ENCODE results near the gene SPECC1.

SPECC1 gene

DNA sequence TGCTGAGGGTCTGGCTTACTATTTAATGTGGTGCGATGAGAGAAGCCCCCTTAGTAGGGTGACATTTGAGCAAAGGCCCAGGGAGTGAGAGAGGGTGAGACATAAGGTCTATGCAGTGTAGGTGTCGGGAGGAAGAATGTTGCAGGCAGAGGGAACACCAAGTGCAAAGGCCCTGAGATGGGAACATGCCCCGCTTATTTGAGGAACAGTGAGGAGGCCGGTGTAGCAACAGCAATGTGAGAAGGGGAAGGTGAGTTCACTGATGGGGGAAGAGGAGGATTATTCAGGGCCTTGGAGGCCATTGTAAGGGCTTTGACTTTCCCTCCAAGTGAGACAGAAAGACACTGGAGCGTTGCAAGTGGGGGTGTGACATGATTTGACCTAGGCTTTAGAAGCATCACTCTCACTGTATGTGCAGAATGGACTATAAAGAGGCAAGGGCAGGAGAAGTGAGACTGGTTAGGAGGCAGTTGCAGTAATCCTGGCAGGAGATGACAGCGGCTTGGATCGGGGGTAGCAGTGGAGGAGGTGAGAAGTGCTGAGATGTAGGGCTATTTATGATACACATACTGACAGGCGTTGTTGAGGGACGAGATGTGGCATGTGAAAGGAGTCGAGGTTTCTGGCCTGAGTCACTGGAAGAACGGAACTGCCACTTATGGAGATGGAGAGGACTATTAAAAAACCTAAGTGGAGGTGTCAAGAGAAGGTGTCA is 145.3 kb downstream of the SPECC1 start:
- H3K4me1 ChIP-seq: peaks cover 0 to 26% (median 9%) of the 10 kb centered on the region in 4 donors
- H3K9me3 ChIP-seq: no peaks in the 10 kb centered on the region
- intact Hi-C loops (cut with DNase I; ENCODE audit: low total_unique reads): no loop called here
- no peak overlapping the region for H3K27ac ChIP-seq
- TF ChIP-seq, protein P1, sequence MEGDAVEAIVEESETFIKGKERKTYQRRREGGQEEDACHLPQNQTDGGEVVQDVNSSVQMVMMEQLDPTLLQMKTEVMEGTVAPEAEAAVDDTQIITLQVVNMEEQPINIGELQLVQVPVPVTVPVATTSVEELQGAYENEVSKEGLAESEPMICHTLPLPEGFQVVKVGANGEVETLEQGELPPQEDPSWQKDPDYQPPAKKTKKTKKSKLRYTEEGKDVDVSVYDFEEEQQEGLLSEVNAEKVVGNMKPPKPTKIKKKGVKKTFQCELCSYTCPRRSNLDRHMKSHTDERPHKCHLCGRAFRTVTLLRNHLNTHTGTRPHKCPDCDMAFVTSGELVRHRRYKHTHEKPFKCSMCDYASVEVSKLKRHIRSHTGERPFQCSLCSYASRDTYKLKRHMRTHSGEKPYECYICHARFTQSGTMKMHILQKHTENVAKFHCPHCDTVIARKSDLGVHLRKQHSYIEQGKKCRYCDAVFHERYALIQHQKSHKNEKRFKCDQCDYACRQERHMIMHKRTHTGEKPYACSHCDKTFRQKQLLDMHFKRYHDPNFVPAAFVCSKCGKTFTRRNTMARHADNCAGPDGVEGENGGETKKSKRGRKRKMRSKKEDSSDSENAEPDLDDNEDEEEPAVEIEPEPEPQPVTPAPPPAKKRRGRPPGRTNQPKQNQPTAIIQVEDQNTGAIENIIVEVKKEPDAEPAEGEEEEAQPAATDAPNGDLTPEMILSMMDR (IDR thresholded peaks at IDR 0.05): no peak
- DNase-seq: no peak
- H3K36me3 ChIP-seq: no peaks in the 10 kb centered on the region
- H3K4me3 ChIP-seq: no peak overlapping the region
- no peaks in the 10 kb centered on the region for H3K27me3 ChIP-seq

DNA sequence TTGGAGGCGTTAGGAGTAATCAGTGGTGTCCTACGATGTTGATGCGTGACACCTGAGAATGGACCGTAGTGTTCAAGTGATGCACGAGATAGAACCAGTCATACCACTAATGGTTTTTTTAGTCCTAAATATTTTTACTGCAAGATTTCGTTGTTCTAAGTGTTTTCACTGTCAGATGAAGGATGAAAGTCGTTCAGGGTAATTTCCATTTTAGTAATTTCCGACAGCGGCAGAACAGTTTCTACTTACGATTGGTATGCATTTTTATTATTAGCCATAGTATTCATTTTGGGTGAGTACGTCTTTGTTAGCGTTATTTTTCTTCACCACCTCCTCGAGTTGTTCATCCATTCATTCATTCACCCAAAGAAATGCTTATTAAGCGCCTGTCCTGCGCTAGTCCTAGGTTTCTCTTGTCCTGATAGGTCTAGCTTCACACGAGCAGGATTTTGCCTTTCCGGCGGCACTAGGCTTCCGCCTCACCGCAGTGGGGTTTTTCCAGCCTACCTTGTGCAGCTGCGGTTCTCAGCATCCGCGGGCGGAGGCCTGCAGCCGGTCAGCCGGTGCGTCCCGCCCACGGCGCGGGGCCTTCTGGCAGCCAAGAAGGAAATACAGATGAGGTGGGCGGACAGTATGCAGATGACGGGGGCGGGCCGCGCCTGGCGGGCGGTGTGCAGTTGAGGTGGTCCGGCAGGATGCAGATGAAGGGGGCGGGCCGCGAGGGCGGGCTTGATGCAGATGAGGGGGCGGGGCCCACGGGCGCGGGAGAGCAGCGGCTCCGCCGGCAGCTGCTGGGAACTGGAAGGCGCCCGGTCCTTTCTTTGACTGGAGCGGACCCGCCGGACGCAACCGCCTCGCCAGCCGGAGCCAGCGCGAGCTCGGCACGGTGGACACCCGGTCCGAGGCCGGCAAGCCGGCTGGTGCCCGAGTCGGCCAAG is 146.4 kb downstream of the SPECC1 start:
- TF ChIP-seq, protein P1 (IDR thresholded peaks at IDR 0.05): no peak
- Histone ChIP-seq H3K4me1 (peaks cover 0 to 23% (median 10%) of the 10 kb centered on the region in 4 donors), H3K36me3 (no peaks in the 10 kb centered on the region), H3K27me3 (no peaks in the 10 kb centered on the region), H3K4me3 (peak overlapping the region; percentile 65 to 93), H3K9me3 (no peaks in the 10 kb centered on the region), H3K27ac (peak overlapping the region; percentile 76 to 78)
- intact Hi-C loops (cut with DNase I; ENCODE audit: low total_unique reads): no loop called here
- peak; percentile 97 to 98 for DNase-seq

DNA sequence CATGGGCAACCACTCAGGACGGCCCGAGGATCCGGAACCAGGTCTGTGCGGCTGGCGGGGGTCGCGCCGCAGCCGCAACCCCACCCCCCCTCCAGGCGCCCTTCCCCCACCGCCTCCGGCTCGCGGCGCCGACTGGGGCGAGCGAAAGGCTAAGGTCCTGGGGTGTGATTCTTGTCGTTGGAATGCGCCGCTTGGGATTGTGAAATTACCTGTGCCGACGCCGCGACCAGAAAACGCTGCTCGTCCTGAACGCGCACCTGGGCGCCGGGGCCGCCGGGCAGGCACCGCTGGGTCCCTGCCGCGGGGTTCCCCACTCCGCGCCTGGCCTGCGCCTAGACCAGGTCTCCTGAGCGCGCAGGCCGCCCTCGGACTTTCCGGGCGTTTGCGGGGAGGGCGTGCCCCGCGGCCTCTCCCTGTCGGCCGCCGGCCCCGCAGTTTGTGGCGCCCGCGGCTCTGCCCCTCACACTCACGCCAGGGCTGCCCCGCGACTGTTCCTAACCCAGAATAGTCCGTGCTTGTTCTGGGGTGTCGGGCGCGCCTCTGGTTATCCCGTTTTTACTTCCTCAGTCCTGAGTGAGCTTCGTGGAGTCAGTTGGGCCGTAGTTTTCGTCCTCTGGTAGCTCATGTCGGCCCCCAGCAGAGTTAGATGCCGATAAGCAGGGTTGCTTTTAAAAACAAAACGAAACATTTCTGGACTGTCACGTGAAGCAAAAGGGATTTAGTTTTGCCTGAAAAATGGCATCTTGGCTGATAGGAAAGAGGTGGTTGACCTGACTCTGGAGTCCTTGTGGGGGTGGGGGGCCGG is 147.2 kb downstream of the SPECC1 start:
- no peaks in the 10 kb centered on the region for H3K36me3 ChIP-seq
- no peak for DNase-seq
- no peaks in the 10 kb centered on the region for H3K27me3 ChIP-seq
- H3K27ac ChIP-seq: peak overlapping the region; percentile 76 to 78
- intact Hi-C loops (cut with DNase I; ENCODE audit: low total_unique reads): no loop called here
- peaks cover 0 to 23% (median 10%) of the 10 kb centered on the region in 4 donors for H3K4me1 ChIP-seq
- no peaks in the 10 kb centered on the region for H3K9me3 ChIP-seq
- peak overlapping the region; percentile 65 to 93 for H3K4me3 ChIP-seq
- TF ChIP-seq, protein P1 (IDR thresholded peaks at IDR 0.05): no peak

DNA sequence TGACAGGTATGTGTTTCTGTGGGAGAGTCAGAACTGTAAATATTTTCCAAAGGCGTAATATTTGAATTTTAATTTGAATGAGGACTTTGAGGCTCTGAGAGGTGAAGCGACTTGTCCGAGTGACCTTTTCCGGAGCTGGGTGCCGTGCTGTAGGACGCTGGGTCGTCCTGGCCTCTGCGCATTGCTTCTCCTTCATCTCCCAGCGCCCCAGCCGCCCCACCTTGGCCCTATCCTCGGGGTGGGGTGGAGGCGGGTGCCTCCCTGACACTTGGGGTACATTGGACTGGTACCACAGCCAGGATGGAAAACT is 147.8 kb downstream of the SPECC1 start:
- intact Hi-C loops (cut with DNase I; ENCODE audit: low total_unique reads): no loop called here
- DNase-seq: no peak

DNA sequence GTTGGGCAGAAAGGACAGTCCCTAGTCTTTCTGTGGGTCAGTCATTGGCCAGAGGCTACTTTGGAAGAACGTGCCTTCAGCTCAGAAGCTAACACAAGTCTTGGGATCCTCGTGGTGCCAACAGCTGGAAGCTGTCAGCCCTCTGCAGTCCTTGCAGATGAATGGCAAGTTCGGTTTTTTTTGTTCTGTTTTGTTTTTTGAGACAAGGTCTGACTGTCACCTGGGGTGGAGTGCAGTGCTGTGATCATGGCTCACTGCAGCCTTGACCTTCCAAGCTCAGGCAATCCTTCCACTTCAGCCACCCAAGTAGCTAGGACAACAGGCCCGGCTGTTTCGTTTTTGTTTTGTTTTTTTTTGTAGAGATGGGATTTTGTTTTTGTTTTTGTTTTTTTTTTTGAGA is 149.4 kb downstream of the SPECC1 start:
- DNase-seq: no peak

More for the DNA sequence above, 147.8 kb downstream of the SPECC1 start:
- TF ChIP-seq, protein P1 (IDR thresholded peaks at IDR 0.05): no peak
- peak overlapping the region; percentile 76 to 78 for H3K27ac ChIP-seq
- peak overlapping the region; percentile 65 to 93 for H3K4me3 ChIP-seq
- peaks cover 0 to 23% (median 10%) of the 10 kb centered on the region in 4 donors for H3K4me1 ChIP-seq
- H3K36me3 ChIP-seq: no peaks in the 10 kb centered on the region
- no peaks in the 10 kb centered on the region for H3K9me3 ChIP-seq
- H3K27me3 ChIP-seq: no peaks in the 10 kb centered on the region

More for the DNA sequence above, 149.4 kb downstream of the SPECC1 start:
- intact Hi-C loops (cut with DNase I; ENCODE audit: low total_unique reads): no loop called here
- H3K27ac ChIP-seq: no peak overlapping the region
- H3K9me3 ChIP-seq: no peaks in the 10 kb centered on the region
- no peak overlapping the region for H3K4me3 ChIP-seq
- H3K4me1 ChIP-seq: peaks cover 0 to 23% (median 10%) of the 10 kb centered on the region in 4 donors
- H3K36me3 ChIP-seq: no peaks in the 10 kb centered on the region
- TF ChIP-seq, protein P1 (IDR thresholded peaks at IDR 0.05): no peak
- H3K27me3 ChIP-seq: no peaks in the 10 kb centered on the region
